Gastroesophageal sphincter (tissue), 4 donors: ENCODE measurements around the gene PTF1A. TPM values are rescaled to one million over a fixed set of nuclear protein-coding genes. Genes with fewer than 3 reads are reported as not detected.
A peak's percentile ranks its signal among the peaks of the same experiment; 100 is the strongest.

Experiments
- ATAC-seq: fragments of 150-250 bp; one replicate; pipeline ENCODE4 v1.9.1; 2016; ENCODE audit warnings: mild to moderate bottlenecking, moderate library complexity
- H3K27ac ChIP-seq, 4 donors: fragments of 200-600 bp; sonication (generic) in 3 of 4; 1 replicate in 3 of 4; 2 replicates in 1 of 4; pipeline ENCODE4 v1.5.1; 2016 to 2019
- H3K27me3 ChIP-seq: fragments of 200-600 bp; sonication (generic); one replicate; pipeline ENCODE4 v1.5.1; 2019
- H3K36me3 ChIP-seq, 2 donors: fragments of 200-600 bp; sonication (generic); one replicate each; pipeline ENCODE4 v1.5.1; 2019; ENCODE audit warnings: control low read depth in 1 of 2
- H3K4me1 ChIP-seq, 3 donors: fragments of 200-600 bp; sonication (generic); 1 replicate in 2 of 3; 2 replicates in 1 of 3; pipeline ENCODE4 v1.5.1; 2016 to 2019; ENCODE audit warnings: control low read depth in 2 of 3
- H3K4me3 ChIP-seq, 2 donors: fragments of 200-600 bp; sonication (generic); one replicate each; pipeline ENCODE4 v1.5.1; 2019; ENCODE audit warnings: mild to moderate bottlenecking in 1 of 2, moderate library complexity in 1 of 2
- H3K9me3 ChIP-seq, 3 donors: fragments of 200-600 bp; sonication (generic); one replicate each; pipeline ENCODE4 v1.5.1; 2017 to 2019; ENCODE audit warnings: control low read depth in 2 of 3
- CTCF ChIP-seq, 4 experiments: fragments of 200-600 bp in 2 of 4; fragments of 450-650 bp in 2 of 4; sonication (generic) in 1 of 4; IDR thresholded peaks; one replicate each; pipeline ENCODE4 v1.5.1; 2017 to 2019; ENCODE audit warnings: antibody characterized with exemption in 4 of 4, mild to moderate bottlenecking in 2 of 4, moderate library complexity in 2 of 4
- EP300 ChIP-seq: sonication (generic); formaldehyde crosslinking; IDR thresholded peaks from one replicate; pipeline ENCODE4 v1.6.1; 2017; ENCODE audit warnings: antibody characterized with exemption, mild to moderate bottlenecking
- POLR2A ChIP-seq, 2 donors: fragments of 450-650 bp; IDR thresholded peaks; one replicate each; pipeline ENCODE4 v1.6.1; 2017; ENCODE audit warnings: antibody characterized with exemption in 2 of 2, mild to moderate bottlenecking in 2 of 2, moderate library complexity in 1 of 2
- POLR2AphosphoS5 ChIP-seq: sonication (generic); formaldehyde crosslinking; IDR thresholded peaks from one replicate; pipeline ENCODE4 v1.6.1; 2017; ENCODE audit warnings: antibody characterized with exemption
- WGBS, 2 donors: methylation state at CpG; one replicate each; pipeline ENCODE4 v1.1.5; 2018; ENCODE audit warnings: low coverage in 1 of 2; 5-methylcytosine and 5-hydroxymethylcytosine counted together
- total RNA-seq, 4 donors: library from RNA; depleted of rRNA; stranded (reverse); fragments of >200 nt; gene quantifications; one replicate each; pipeline ENCODE4 v1.1.0, GENCODE V29; 2016

Gene PTF1A
- total RNA-seq, 4 donors from 2014 or later = not detected

GRCh38 chr10:23192712-23193434 is 761 bp downstream of the PTF1A start:
- Histone ChIP-seq H3K9me3 (no peaks in the 10 kb centered on the region), H3K27ac (no peak overlapping the region), H3K27me3 (peaks cover 100% of the 10 kb centered on the region), H3K36me3 (no peaks in the 10 kb centered on the region), H3K4me1 (peaks cover 0 to 32% (median 0%) of the 10 kb centered on the region in 3 donors), H3K4me3 (peak overlapping the region in 1 of 2 donors; percentile 8)
- ATAC-seq = no peak
- 0% methylated on average over 1 of the region's 100 CpGs; no CpG with 5 or more reads in 1 of the 2 donors for WGBS, 2 donors
- no peak for TF ChIP-seq POLR2A (IDR thresholded peaks at IDR 0.05)
- TF ChIP-seq CTCF (IDR thresholded peaks at IDR 0.05) = no peak
- no peak for TF ChIP-seq EP300
- no peak for TF ChIP-seq POLR2AphosphoS5

- ATAC-seq = no peak
Measured at GRCh38 chr10:23193435-23194074, 1.4 kb downstream of the PTF1A start.

GRCh38 chr10:23194471-23194965 is 2.4 kb downstream of the PTF1A start:
- Histone ChIP-seq H3K4me3 (no peak overlapping the region), H3K27ac (no peak overlapping the region), H3K9me3 (no peaks in the 10 kb centered on the region), H3K27me3 (peaks cover 100% of the 10 kb centered on the region), H3K36me3 (no peaks in the 10 kb centered on the region), H3K4me1 (peaks cover 0 to 32% (median 0%) of the 10 kb centered on the region in 3 donors)
- ATAC-seq = no peak
- WGBS, 2 donors = 10% methylated on average over 4 of the region's 13 CpGs; no CpG with 5 or more reads in 1 of the 2 donors
- TF ChIP-seq POLR2AphosphoS5 (no peak), POLR2A (IDR thresholded peaks at IDR 0.05) (no peak), EP300 (no peak), CTCF (IDR thresholded peaks at IDR 0.05) (no peak)

More at GRCh38 chr10:23193435-23194074, 1.4 kb downstream of the PTF1A start:
- 6 to 14% methylated on average over 4 to 5 of the region's 19 CpGs for WGBS, 2 donors
- Histone ChIP-seq H3K27me3 (peaks cover 100% of the 10 kb centered on the region), H3K4me1 (peaks cover 0 to 32% (median 0%) of the 10 kb centered on the region in 3 donors), H3K4me3 (no peak overlapping the region), H3K27ac (no peak overlapping the region), H3K36me3 (no peaks in the 10 kb centered on the region), H3K9me3 (no peaks in the 10 kb centered on the region)
- TF ChIP-seq POLR2AphosphoS5 (no peak), EP300 (no peak), POLR2A (IDR thresholded peaks at IDR 0.05) (no peak), CTCF (IDR thresholded peaks at IDR 0.05) (no peak)

- 7% methylated on average over 10 to 11 of the region's 70 CpGs for WGBS, 2 donors
- no peak overlapping the region for H3K27ac ChIP-seq
- no peaks in the 10 kb centered on the region for H3K36me3 ChIP-seq
- TF ChIP-seq POLR2A (IDR thresholded peaks at IDR 0.05) = no peak
- no peak for TF ChIP-seq EP300
- TF ChIP-seq POLR2AphosphoS5 = no peak
- TF ChIP-seq CTCF (IDR thresholded peaks at IDR 0.05) = no peak
- peaks cover 100% of the 10 kb centered on the region for H3K27me3 ChIP-seq
- H3K4me1 ChIP-seq = peaks cover 0 to 32% (median 0%) of the 10 kb centered on the region in 3 donors
- peak overlapping the region in 1 of 2 donors; percentile 16 for H3K4me3 ChIP-seq
- H3K9me3 ChIP-seq = no peaks in the 10 kb centered on the region
- no peak for ATAC-seq
Measured at GRCh38 chr10:23194966-23195845, 3.1 kb downstream of the PTF1A start.
